Cerebellar nuclear complex (tissue), 1 donor: Measurements from ENCODE around the gene CAPRIN1.
A peak's percentile ranks its signal among the peaks of the same experiment; 100 is the strongest.

Experiments used
- DNase-seq, 2 experiments: peaks; one replicate each; lab custom pipeline; 2025; lab: John Stamatoyannopoulos, UW

CAPRIN1 gene

GRCh38 chr11:34051349-34052035, at the start of gene CAPRIN1:
CAPRIN1 (plus strand) TSS chr11:34051731; CDS start chr11:34052421, 690 bp downstream.
- DNase-seq, result peak in 1 of 2 experiments; percentile 50

- no peak for DNase-seq
These were observed 49.1 kb upstream of the CAPRIN1 start for GRCh38 chr11:34002420-34002819.

DNA sequence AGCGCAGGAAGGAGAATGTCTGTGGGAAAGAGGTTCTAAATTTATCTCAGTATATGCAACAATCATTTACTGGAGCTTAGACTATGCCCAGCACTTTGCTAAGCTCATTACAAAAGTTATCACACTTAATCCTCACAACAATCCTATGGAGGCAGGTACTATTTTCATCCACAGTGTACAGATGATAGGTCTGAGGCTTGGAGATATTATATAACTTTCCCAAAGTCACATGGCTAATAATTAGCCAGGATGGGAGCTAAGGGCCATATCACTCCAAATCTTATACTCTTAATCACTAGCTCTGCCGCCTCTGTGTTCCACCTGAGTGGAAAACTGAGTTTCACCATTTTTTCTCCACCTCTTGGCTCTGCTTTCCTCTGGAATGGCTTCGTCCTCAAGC, 47.3 kb upstream of the CAPRIN1 start:
- no peak for DNase-seq

DNA sequence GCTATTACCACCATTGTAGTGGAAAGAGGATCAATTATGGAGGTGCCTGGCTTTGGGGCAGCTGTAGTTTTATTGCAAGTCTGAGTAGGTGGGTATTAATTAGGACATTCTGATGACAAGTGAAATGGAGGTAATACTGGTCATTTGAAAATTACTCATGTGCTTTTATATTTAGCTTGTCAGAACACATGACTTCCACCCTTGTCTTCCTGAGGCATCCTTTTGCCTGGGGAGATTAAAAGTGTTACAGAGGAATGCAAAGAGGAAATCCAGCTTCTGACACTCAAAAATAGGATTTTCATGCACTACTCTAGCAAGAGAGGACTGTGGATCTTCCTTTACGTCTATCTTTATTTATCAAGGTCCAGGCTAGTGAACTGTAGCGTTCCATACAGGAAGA, 44.7 kb upstream of the CAPRIN1 start:
- DNase-seq, result no peak

DNA sequence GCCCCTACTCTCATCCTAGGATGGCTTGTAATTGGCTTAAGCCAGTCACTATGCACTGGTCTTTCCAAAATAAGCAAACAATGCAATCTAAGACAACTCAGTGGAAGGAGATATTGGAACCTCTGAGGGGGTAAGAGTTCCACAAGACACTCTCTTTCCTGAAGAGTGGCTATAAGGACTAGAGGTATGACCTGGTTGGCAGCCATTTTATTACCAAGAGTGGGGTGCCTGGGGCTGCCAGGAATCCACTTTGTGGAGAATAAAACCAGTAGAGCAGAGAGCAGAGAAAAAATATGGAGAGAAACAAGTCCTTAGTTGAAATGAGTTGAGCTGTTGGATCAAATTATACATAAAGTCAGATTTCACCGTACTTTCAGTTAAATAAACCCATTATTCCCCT, 38.8 kb upstream of the CAPRIN1 start:
- no peak for DNase-seq

DNA sequence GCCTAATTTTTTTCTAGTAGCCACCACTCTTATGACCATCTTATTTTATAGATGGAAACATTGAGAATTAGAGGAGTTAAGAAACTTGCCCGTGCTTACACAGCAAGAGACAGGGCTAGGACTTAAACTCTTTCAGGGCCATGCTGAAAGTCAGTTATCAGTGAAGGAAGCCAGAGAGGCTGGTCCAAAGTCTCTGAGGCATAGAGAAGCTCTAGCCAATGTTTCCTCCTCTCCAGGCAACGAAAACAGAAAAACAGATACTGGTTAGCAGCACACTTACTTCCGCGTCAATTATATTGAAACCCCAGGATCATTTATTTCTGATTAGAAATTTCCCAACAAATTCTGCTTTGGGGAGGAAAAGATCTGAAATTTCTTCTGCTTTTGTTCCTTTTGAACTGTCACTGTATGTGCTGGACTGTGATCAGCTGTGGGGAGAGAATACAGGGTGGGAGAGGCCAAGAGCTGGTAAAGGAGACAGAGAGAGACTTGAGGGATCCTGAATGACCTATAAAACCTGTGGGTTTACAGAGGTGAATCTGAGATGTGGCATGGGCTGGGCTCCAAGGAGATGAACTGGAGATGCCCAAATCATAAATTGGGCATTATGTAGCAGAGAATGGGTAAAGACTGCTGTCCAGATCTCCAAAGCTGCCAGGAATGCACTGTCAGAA, 37.5 kb upstream of the CAPRIN1 start:
- no peak for DNase-seq

DNA sequence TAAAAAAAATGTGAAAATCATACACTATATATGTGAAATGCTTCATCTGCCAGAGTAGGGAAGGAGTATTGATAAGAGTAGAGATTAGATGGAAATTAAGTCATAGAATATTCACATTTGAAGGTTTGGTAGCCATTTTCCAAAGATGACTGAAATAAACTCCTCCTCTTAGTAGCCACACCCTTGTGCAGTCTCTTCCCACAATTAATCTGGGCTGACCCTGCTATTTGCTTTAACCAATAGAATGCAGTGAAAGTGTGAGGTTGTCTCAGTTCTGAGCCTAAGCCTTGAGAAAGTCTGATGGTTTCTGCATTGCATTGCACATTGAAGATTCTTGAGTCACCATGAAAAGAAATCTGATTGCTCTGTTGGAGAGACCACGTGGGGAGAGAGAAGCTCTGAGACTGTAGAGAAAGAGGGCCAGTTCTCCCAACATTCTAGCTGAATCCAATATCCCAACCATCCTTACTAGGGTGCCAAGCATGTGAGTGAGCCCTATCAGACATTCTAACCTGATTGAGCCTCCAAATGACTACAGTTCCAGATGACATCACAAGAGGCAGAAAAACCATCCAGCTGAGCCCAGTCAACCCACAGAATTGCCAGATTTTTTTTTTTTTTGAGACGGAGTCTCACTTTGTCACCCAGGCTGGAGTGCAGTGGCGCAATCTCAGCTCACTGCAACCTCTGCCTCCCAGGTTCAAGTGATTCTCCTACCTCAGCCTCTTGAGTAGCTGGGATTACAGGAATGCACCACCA, 29.4 kb upstream of the CAPRIN1 start:
- DNase-seq, result no peak

DNA sequence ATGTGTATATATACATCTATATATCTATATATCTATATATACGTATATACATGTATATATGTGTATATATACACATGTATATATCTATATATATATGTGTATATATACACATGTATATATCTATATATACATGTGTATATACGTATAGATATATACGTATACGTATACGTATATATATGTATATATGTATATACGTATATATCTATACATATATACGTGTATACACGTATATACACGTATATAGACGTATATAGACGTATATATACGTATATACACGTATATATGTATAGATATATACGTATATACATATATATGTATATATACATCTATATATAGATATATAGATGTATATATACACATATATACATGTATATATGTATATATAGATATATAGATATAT, 25.1 kb upstream of the CAPRIN1 start:
- no peak for DNase-seq

DNA sequence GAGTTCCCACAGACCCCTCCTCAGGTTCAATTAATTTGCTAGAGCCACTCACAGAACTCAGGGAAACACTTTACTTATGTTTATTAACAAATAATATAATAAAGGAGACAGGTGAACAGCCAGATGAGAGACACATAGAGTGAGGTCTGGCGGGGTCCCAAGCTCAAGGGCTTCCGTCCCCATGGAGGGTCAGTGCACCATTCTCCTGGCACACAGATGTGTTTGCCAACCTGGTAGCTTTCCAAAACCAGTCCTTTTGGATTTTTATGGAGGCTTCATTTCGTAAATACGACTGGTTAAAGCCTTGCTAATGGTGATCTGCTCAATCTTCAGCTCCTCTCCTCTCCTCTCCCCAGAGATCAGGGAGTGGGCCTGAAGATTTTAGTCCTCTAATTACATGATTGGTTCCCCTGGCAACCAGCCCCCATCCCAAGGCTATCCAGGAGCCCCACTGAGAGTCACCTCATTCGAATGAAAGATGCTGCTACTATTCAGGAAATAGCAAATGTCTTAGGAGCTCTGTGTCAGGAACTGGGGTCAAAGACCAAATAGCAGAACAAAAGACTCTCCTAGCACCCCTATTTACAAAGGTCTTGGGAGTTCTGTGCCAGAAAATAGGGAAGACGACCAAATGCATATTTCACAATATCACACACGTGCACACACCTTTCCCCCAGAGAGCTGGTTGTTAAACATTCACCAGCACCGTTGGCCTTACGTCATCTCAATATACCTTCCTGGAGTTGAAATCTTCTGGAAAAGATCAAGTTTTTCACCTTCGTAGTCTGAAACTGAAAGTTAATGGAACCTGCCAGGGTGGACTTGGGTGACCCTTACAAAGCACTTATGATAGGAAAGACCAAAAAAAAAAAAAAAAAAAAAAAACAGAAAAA, 23.8 kb upstream of the CAPRIN1 start:
- DNase-seq, result no peak

DNA sequence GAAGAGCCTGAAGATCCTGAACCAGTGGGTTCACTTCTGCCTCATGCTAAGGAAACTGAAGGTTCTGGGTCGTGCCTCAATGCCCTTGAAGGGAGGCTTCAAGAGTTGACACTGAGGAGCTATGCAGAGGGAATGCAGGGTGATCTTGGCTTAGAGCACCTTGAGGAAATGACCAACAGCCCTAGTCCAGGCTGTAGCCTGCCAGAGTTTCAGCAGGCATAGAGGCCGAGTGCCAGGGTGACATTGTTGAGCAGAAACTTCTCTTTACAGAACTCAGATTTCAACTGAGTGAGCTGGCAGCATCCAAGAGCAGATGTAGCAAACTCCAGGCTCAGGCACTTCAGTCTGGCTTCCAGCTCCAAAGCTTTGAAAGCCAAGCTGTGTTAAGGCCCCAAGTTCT, 23.1 kb upstream of the CAPRIN1 start:
- no peak for DNase-seq

DNA sequence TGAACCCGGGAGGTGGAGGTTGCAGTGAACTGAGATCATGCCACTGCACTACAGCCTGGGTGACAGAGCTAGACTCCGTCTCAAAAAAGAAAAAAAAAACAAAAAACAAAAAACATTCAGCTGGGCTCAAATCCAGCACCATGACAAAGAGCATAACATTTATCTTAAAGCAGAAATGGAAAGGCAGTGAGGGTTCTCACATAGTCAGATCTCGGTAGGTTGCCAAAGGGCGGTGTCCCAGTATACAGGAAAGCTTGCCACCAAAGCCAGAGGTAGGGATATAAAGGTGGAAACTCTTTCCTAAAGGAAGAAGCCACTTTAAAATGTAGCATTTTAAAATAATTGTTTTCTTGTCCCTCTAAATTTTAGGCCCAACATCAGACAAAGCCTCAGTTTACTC, 22.4 kb upstream of the CAPRIN1 start:
- DNase-seq, result no peak

- no peak for DNase-seq
These were observed 21.1 kb upstream of the CAPRIN1 start for GRCh38 chr11:34030382-34030781.

GRCh38 chr11:34033399-34033798, 18.1 kb upstream of the CAPRIN1 start:
- no peak for DNase-seq

DNA sequence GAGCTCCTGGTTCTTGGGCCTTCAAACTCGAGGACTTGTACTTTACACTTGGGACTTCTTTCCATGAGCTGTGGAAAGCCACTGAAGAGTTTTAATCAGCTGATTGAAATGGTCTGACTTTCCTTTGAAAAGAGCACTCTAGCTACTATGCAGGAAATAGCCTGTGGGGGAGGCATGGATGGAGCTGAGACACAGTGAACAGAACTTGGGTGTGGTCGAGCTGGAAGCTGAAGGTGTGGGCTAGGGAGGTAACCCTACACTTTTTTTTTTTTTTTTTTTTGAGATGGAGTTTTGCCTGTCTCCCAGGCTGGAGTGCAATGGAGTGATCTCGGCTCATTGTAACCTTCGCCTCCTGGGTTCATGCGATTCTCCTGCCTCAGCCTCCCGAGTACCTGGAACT, 17.5 kb upstream of the CAPRIN1 start:
- no peak for DNase-seq

DNA sequence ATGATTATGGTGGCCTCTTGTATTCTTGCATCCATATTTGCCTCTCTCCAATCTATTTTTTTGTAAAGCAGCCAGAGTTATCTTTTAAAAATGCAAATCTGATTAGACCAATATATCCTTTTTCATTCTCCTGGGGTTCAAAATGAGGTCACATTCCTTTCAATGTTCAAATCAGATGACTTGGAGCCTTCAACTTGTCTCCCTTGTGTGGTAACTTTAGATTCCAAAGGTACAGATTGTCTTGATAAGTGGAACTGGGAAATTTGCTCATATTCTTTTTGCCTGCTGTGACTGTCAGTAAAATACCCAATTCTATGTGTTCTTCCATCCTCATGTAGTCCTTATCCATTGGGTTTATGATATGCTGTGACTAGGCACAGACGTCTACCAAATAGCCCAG, 15.1 kb upstream of the CAPRIN1 start:
- DNase-seq, result no peak

DNA sequence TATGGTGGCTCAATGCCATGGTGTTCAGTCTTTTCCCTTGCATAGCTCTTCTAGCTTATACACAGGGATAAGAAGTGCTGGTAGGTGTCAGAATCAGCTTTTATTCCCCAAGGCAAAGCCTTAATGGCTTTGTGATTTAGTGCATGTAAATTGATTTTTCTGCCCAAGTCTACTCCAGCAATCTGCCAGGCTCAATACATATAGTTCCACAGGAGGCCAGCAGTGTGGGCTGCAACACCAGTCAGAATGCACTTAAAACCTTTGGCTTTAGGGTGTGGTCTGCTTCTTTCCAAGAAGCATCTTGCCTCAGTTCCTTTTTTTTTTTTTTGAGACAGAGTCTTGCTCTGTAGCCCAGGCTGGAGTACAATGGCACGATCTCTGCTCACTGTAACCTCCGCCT, 14.5 kb upstream of the CAPRIN1 start:
- no peak for DNase-seq

GRCh38 chr11:34040571-34040970, 11.0 kb upstream of the CAPRIN1 start:
- DNase-seq, result no peak

- no peak for DNase-seq
These were observed 6.7 kb upstream of the CAPRIN1 start for GRCh38 chr11:34044664-34045485.

DNA sequence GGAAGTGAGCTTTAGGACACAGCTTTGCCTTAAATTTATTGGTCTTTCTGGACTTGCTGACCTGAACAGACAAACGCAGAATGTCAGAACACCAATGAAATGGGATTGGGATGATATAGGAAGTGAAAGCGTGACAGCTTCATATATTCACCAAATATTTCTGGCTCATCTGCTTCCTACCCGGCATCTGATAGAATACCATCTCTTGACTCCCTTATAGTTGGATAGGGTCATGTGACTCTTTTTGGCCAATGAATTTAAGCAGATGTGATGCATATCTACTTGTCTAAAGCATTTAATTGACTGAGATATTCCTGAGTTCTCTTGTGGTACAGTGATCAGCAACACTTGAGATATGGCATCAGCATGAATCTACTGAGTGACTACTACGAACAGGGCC, 2.5 kb upstream of the CAPRIN1 start:
- no peak for DNase-seq

DNA sequence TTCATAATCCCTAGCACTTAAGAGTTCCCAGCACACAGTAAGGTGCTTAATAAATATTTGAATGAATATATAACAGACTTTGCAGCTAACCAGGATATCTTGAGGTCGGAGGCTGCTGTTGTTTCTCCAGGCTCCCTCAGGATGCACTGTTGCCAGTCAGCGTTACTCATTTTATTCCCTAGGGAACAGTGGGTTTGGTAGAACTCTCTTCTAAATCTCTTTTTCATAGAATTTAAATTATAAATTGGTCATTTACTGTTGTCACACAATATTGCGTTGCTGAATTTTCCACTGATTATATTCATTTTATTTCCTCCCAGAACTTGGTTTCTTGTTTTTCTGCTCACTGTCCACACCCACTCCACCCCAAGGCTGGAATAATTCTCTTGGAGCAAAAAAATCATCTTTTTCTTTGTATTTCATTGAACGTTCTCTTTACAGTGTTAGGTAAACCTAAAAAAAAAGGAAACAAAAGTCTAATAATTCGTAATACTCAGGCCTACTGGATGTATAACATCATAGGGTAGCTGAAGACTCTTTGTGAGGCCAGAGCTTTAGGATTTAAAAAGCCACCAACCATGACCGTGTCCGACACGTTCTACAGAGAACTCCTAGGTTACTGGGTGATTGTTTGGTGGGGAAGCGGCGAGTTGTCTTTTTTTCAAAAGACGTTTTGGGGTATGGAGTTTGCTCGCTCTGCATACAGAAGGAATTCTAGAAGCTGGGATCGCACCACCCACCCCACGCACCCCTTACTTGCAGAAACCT, 766 bp upstream of the CAPRIN1 start:
- DNase-seq, result no peak
